OCI-M1 (cell line): Measurements from ENCODE around the gene CORO1C.
"Not testable (repeated sequence)": the region's sequence is repeated elsewhere in the genome, so short reads cannot be mapped to it uniquely, and the experiment has no call there.

Experiments
- DNase-seq: peaks from one replicate; lab custom pipeline; 2025; lab: John Stamatoyannopoulos, UW

Gene CORO1C

GRCh38 chr12:108633534-108634248 lies 97.6 kb downstream of the CORO1C start, which contains the start of gene SELPLG:
Gene SELPLG, minus strand, starts transcription at chr12:108633894. Its CDS starts 9,587 bp downstream, at chr12:108624307.
- DNase-seq, result peak; percentile 88

- DNase-seq, result no peak
Observed at GRCh38 chr12:108633081-108633533, 98.2 kb downstream of the CORO1C start.

GRCh38 chr12:108631261-108631660 lies 100.1 kb downstream of the CORO1C start:
- not testable (repeated sequence) for DNase-seq

DNA sequence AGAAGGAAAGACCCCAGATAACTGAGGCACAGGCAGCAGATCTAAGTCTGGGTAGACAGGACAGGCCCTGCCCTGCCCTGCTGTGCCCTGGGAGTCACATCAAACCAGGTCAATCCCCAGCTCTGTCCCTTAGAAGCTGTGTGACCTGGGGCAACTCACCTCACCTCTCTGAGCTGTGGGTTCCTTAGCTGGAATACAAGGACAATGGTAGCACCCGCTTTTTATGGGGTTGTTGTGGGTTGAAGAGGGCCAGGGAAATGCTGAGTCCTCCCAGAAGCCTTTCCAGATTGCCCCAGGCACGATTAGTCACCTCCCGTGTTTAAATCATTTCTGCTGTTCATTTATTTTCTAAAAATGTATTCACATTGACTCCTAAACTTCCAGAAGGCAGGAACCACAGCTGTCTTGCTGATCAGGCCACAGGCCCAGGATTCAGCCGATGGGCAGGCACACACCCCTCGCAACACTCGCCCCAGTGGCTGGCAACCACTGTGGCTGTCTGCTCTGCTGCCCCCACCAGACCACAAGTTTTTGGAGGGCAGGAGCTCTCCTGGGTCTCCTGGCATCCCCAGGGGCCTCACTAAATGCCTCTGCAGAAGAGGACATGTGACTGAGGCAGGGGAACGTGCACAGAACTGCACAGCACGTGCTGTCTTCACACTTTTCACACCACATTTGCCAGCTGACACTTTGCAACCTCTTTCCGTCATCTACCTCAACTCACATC lies 100.7 kb downstream of the CORO1C start:
- DNase-seq, result peak; percentile 59

DNA sequence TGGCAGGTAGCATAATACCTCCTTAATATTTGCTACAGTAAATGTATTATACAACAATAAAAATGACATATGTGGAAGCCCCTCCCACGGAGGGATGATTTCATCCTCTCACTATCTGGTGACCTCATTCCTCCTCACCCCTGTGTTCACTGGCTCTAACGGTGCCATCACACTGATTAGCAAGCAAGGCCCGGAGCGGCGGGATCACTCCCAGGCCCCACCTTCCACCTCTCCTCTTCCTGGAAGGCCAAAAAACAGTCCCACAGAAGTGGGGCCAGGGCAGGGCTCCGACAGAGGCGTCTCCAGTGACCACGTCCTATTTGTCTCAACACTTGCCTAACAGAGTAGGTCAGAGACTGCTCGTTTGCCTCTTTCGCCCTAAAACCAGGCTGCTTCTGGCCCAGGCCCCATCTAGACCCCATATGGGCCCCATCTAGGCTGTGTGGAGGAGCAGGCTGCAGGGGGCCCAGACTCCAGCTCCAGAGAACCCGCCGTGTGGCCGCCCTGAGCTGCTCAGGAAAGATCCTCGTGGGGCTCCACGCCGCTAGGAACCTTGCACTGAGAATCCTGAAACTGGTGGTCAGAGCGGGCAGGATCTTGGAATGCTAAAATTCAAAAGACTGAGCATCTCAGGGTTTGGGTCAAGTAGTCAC lies 101.4 kb downstream of the CORO1C start:
- peak; percentile 96 for DNase-seq

- peak; percentile 66 for DNase-seq
Observed at GRCh38 chr12:108629151-108629550, 102.2 kb downstream of the CORO1C start.

DNA sequence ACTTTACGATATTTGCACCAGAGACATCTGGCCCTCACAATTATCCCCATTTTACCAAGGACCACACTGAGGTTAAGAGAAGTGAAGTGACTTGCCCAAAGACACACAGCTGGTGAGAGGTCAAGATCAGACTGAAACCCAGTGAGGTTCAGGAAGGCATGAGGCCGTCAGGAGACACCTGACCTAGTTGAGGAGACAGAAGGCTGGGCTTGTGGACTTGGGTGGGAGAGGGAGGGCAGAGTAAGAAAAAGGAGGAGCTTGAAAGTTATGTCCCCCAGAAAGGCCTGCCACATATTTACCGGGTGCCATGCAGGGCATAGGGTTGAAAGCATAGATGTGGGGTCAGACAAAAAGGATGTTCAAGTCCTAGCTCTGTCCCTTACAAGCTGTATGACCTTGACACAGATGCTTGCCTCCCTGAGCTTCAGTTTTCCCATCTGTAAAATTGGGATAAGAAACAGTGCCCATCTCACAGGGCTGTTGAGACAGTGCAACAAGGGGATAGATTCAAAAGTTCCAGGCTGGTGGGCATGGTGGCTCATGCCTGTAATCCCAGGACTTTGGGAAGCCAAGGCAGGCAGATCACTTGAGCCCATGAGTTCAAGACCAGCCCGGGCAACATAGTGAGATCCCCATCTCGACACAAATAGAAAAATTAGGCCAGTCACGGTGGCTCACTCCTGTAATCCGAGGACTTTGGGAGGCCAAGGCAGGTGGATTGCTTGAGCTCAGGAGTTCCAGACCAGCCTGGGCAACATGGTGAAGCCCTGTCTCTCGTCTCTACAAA lies 104.0 kb downstream of the CORO1C start:
- no peak for DNase-seq

- no peak for DNase-seq
Observed at GRCh38 chr12:108625228-108625627, 106.1 kb downstream of the CORO1C start.

DNA sequence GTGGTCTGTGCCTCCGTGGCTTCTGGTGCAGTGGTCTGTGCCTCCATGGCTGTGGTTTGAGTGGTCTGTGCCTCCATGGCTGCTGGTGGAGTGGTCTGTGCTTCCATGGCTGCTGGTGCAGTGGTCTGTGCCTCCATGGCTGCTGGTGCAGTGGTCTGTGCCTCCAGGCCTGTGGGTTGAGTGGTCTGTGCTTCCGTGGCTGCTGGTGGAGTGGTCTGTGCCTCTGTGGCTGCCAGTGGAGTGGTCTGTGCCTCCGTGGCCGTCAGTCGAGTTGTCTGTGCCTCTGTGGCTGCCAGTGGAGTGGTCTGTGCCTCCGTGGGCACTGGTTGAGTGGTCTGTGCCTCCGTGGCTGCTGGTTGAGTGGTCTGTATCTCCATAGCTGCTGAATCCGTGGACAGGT lies 107.7 kb downstream of the CORO1C start:
- no peak for DNase-seq

DNA sequence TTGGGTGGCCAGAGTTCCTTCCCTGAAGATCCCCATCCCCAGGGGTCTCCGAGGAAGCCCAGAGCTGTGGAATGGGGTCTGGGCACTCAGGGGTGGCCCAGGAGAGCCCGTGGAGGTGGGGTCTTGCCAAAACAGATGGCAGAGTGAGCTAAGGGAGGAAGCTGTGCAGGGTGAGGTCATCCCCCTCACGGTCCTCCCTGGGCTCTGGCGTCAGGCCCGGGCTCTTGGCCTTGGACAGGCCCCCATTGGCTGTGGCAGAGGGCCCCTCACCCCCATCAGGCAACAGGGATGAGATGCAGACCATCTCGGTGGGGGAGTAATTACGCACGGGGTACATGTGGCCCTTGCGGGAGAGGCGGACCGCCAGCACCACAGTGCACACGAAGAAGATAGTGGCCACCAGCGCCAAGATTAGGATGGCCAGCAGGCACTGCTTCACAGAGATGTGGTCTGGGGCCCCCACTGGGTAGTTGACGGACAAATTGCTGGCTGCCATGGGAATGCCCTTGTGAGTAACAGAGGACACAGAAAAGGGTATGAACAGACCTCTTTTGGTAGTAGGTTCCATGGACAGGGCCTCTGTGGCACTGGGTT lies 108.3 kb downstream of the CORO1C start:
- DNase-seq, result no peak

DNA sequence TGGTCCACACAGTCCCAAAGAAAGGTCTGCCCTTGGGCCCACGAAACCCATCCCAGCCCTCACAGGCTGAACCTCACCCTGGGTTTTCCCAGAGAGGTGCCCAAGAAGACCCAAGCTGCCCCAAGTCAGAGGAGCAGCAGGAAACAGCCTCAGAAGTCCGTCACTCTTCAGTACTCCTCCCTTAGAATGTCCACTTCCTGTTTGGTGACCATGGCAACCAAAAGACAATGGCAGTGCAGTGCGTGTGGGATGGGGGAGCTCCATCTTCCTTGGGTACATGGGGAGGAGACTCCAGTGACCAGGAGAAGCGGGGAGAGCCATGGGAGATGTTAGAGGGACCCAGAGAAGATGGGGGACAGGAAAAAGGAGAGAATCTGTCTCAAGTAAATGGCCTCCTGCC lies 108.9 kb downstream of the CORO1C start:
- DNase-seq, result no peak

DNA sequence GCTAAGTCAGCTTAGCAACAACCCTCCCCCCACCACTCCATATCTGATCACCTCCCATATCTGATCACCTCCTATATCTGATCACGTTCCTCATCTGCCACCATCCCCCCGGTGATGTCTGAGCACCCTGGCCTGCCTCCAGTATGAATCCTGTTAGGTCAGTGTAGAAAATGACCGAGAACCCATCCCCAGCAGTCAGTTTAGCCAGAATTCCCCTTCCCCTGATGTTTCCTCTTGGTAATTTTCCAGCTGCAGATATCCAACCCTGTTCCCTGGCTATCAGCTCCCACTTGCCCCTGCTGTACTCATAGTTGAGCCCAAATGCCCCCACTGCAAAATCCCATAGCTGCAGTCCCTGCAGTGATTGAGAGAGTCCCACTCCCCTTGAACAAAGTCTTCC lies 110.2 kb downstream of the CORO1C start:
- no peak for DNase-seq

GRCh38 chr12:108620236-108620879 lies 111.0 kb downstream of the CORO1C start:
- peak; percentile 10 for DNase-seq

GRCh38 chr12:108619369-108620160 lies 111.8 kb downstream of the CORO1C start:
- DNase-seq, result no peak

DNA sequence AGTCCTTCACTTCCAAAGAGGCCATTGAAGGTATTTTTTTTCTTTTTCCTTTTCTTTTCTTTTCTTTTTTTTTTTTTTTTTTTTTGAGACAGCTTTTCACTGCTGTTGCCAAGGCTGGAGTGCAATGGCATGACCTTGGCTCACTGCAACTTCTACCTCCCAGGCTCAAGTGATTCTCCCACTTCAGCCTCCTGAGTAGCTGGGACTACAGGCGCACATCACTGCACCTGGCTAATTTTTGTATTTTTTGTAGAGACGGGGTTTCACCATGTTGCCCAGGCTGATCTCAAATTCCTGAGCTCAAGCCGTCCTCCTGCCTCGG lies 112.4 kb downstream of the CORO1C start:
- DNase-seq, result not testable (repeated sequence)

- peak; percentile 84 for DNase-seq
Observed at GRCh38 chr12:108618079-108618952, 113.0 kb downstream of the CORO1C start.

DNA sequence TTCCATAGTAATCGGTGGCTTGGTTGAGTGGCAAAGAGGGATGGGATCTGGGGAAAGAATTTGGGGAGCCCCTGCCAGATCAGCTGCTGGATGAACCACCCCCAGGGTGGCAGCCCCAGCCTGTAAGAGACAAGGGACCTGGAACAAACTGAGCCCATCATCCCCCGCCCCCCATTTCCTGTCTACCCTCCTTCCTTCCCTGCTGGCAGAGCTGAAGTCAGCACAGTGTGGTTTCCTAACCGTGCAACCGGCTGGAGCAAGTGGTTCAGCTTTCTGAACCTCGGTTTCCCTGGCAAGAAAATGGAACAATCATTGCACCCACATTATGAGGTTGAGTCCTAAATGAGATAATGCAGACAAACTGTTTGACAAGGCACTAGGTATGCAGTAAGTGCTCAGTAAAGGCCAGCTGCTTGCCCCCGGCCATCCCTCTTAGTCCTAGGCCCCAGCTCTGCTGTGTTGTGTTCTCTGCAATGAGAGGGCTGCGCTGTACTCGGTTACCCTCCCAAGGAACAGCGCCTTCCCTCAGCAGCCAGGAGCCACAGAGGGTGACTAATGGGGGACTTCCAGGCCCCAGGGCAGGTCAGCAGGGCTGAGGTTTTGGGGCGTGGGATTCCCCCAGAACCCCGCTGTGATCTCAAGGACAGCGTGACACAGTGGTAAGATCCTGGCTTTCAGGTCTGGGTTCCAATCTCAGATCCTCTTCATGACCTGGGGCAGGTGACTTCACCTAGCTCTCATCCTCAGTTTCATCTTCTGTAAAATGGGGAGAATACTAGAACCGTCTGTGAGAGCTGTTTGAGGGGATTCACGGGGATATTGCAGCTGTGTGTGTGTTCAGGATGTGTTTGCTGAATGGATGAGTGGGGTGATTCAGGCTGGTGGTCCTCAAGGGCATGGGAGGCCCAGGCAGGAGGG lies 114.1 kb downstream of the CORO1C start:
- DNase-seq, result no peak

DNA sequence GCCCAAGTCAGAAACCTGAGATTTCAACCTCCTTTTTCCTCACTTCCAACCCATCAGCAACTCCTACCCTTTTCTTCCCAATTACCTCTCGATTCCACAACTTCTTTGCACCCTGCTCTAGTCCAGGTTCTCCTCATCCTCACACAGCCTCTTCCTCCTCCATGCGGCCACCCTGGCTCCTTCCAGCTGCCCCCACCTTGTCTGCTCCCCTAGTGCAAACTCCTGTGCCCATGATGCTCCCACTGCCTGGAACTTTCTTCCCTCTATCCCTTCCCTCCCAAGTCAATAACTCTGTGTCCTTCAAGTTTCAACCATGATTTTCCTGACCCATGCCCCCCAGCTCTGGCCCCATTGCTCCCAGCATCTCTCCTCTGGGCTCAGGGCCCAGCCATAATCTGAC lies 115.0 kb downstream of the CORO1C start:
- no peak for DNase-seq
